ENCODE data around the gene SMAD3.

Gene SMAD3

GRCh38 chr15:67076147-67076843 lies 10.9 kb downstream of the SMAD3 start:
- no peak for DNase-seq (ENCODE audit: low read depth)
- H3K4me3 ChIP-seq (ENCODE audit: low read depth, low read length), result no peak overlapping the region
- no peak for TF ChIP-seq CTCF (IDR thresholded peaks at IDR 0.05; ENCODE audit: low read depth, low read length, missing control alignments)

DNA sequence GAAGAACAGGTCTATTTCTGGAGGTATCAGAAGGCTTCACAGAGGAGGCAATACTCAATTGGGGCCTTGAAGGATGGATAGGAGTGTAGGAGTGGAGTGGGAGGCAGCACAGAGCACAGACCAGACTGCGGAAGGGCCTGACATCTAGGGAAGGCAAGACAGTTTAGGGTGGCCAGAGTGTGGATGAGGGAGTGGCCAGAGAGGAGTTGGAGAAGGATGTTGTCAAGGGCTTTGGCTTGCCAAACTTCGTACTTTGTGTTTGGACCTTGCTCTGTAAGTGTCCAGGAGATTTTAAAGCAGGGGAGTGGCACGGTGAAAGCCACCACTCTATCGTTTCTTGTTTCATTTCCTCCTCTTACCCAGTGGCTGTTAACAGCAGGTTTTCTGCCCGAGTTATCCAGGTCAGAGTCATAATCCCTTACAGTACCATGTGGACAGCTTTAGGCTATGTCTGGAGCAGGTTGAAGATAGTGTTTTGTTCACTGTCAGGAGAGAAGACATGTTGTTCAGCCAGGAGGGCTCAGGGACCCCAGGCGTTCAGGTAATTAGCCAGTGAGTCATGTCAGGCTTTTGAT lies 12.3 kb downstream of the SMAD3 start:
- H3K4me3 ChIP-seq (ENCODE audit: low read depth, low read length), result no peak overlapping the region
- no peak for TF ChIP-seq CTCF (IDR thresholded peaks at IDR 0.05; ENCODE audit: low read depth, low read length, missing control alignments)
- no peak for DNase-seq (ENCODE audit: low read depth)

DNA sequence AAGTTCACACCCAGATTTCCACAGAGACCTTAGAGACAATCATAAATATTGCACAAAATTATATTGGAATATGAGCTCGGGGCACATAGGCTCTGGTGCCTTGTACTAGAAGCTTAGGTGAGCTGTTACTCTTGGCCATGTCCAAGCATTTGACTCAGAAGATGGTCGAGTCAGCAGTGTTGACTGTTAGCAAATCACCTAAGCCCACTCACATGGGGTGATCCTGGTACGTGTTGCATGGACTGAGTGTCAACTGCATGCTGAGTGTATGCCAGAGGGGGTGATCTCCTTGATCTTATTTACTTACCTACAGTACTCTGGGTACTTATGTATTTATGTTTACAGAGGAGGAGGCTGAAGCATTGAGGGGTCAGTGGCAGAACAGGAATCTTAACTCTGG lies 14.0 kb downstream of the SMAD3 start:
- no peak overlapping the region for H3K4me3 ChIP-seq (ENCODE audit: low read depth, low read length)
- no peak for DNase-seq (ENCODE audit: low read depth)
- no peak for TF ChIP-seq CTCF (IDR thresholded peaks at IDR 0.05; ENCODE audit: low read depth, low read length, missing control alignments)

DNA sequence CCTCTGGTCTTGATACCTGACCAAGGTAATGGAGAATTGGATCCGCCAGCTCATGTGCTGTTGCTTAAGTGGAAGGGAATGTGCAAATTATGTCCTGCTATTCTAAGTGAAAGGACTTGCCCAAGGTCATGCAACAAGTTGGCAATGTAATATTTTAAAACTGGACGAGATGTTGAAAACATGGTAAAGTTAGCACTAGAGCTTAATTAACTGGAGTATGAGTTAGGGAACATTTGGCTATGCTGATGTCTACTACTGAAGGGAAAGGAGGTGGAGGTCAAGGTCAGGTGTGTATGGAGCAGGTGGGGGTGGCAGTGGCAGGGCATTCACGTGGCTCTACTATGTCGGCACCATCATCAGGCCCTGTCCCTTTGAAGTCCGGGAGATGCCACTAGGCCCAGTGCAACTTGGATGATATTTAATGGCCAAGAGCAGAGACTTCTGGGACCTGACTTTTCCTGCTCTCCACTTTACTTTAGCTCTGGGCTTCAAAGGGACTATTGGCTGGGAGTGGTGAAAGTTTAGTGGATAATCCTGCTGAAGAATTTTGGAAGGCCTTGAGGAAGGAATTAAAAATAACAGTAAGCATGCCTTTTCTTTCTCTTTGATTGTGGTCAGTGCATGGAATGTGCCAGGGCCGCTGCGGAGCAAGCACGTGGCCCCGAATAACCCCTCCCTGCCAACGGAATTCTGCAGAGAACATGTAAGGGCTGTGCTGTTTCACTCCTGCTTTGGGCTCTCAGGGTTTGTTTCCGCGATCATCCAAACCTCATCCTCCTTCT lies 14.9 kb downstream of the SMAD3 start:
- no peak for DNase-seq (ENCODE audit: low read depth)
- no peak overlapping the region for H3K4me3 ChIP-seq (ENCODE audit: low read depth, low read length)
- no peak for TF ChIP-seq CTCF (IDR thresholded peaks at IDR 0.05; ENCODE audit: low read depth, low read length, missing control alignments)

GRCh38 chr15:67080900-67081431 lies 15.6 kb downstream of the SMAD3 start:
- peak; percentile 48 for TF ChIP-seq CTCF (IDR thresholded peaks at IDR 0.05; ENCODE audit: low read depth, low read length, missing control alignments)
- no peak overlapping the region; the same call in 1 of the 2 replicates for H3K4me3 ChIP-seq (ENCODE audit: low read depth, low read length)
- peak; percentile 96 for DNase-seq (ENCODE audit: low read depth)

DNA sequence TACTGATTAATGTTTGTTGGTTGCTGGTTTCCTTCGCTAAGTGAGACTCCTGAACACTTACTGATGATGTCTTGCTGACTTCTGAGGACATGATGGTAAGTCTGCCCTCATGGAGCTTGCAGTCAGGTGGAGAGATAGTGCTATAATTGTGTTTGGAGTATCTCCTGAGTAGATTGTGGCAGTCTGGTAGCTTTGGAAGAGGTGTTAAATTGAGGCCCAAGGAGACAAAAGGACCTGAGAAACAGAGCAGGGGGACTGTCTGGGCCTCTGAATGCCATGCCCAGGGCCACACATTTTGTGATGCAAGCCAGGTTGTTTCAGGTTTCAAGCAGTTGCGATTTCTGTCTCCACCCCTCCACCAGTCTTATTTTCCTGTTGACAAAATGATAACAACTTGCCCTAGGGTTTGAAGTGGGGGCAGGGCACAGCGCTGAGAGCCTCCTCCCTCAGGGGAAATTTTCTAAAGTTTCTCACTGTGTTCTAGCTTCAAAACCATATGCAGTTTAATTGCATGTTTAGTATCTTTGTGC lies 16.7 kb downstream of the SMAD3 start:
- no peak for TF ChIP-seq CTCF (IDR thresholded peaks at IDR 0.05; ENCODE audit: low read depth, low read length, missing control alignments)
- DNase-seq (ENCODE audit: low read depth), result no peak
- no peak overlapping the region for H3K4me3 ChIP-seq (ENCODE audit: low read depth, low read length)
